ENCODE data around the gene PKLR.

GRCh38 chr1:155307247-155307740, 6.1 kb upstream of the PKLR start:
- peak; percentile 52 for TF ChIP-seq CTCF (IDR thresholded peaks at IDR 0.05)
- TF ChIP-seq EZH2phosphoT487 (IDR thresholded peaks at IDR 0.05) = no peak
- no peak for TF ChIP-seq EZH2 (IDR thresholded peaks at IDR 0.05)

Data from neural progenitor cell (in vitro differentiated cells).